Keratinocyte (primary cell): Measurements from ENCODE around the gene KNOP1. TPM values are rescaled to one million over a fixed set of nuclear protein-coding genes. Genes with fewer than 3 reads are reported as not detected.

ENCODE experiments used
- DNase-seq: peaks from one replicate; pipeline ENCODE4 v3.0.0-alpha.2; 2011; ENCODE audit warnings: low read depth, missing footprints, low spot score
- FAIRE-seq: peaks from 2 replicates; lab custom pipeline; 2011; peaks lifted over from hg19 to GRCh38; lab: Jason Lieb, UNC
- H2AFZ ChIP-seq: 2 replicates; pipeline ENCODE4 v1.6.0; 2012; ENCODE audit warnings: low read length, control low read depth, inconsistent platforms; ENCODE audit not compliant: control insufficient read depth
- H3K27ac ChIP-seq: 2 replicates; pipeline ENCODE4 v1.5.1; 2011; ENCODE audit warnings: low read length; ENCODE audit not compliant: control insufficient read depth, insufficient read depth
- H3K27me3 ChIP-seq: 3 replicates; pipeline ENCODE4 v1.6.0; 2011; ENCODE audit warnings: low read length; ENCODE audit not compliant: control insufficient read depth, insufficient read depth; ENCODE audit errors: extremely low read depth
- H3K36me3 ChIP-seq, 2 experiments: 2 replicates in 1 of 2; 3 replicates in 1 of 2; pipeline ENCODE4 v1.5.1; 2011; ENCODE audit warnings: low read length in 2 of 2, mild to moderate bottlenecking in 1 of 2; ENCODE audit not compliant: control insufficient read depth in 2 of 2, insufficient read depth in 2 of 2; ENCODE audit errors: extremely low read depth in 1 of 2
- H3K4me1 ChIP-seq: 3 replicates; pipeline ENCODE4 v1.5.1; 2011; ENCODE audit warnings: low read length; ENCODE audit not compliant: control insufficient read depth, insufficient read depth; ENCODE audit errors: extremely low read depth
- H3K4me2 ChIP-seq: 3 replicates; pipeline ENCODE4 v1.6.0; 2011; ENCODE audit warnings: low read depth, low read length; ENCODE audit not compliant: control insufficient read depth, insufficient read depth; ENCODE audit errors: extremely low read depth
- H3K4me3 ChIP-seq, 3 experiments: fragments of 200-600 bp in 1 of 3; sonication (generic) in 1 of 3; 2 replicates in 2 of 3; 3 replicates in 1 of 3; pipeline ENCODE4 v1.5.1; 2011 to 2016; ENCODE audit warnings: low read length in 3 of 3, mild to moderate bottlenecking in 3 of 3, control low read depth in 2 of 3, inconsistent platforms in 1 of 3, low read depth in 1 of 3, mixed read lengths in 1 of 3, mixed run types in 1 of 3, moderate library complexity in 1 of 3; ENCODE audit not compliant: control insufficient read depth in 2 of 3, insufficient read depth in 2 of 3; ENCODE audit errors: extremely low read depth in 1 of 3
- H3K79me2 ChIP-seq: 2 replicates; pipeline ENCODE4 v1.6.0; 2012; ENCODE audit warnings: low read length; ENCODE audit not compliant: control insufficient read depth, insufficient read depth
- H3K9ac ChIP-seq: 3 replicates; pipeline ENCODE4 v1.6.0; 2011; ENCODE audit warnings: low read length; ENCODE audit not compliant: control insufficient read depth, insufficient read depth; ENCODE audit errors: extremely low read depth
- H3K9me1 ChIP-seq: 3 replicates; pipeline ENCODE4 v1.6.0; 2011; ENCODE audit warnings: low read length; ENCODE audit not compliant: control insufficient read depth, insufficient read depth; ENCODE audit errors: extremely low read depth
- H3K9me3 ChIP-seq: 2 replicates; pipeline ENCODE4 v1.5.1; 2012; ENCODE audit warnings: low read depth, low read length; ENCODE audit not compliant: control insufficient read depth
- H4K20me1 ChIP-seq: 3 replicates; pipeline ENCODE4 v1.6.0; 2011; ENCODE audit warnings: low read length; ENCODE audit not compliant: control insufficient read depth, insufficient read depth; ENCODE audit errors: extremely low read depth
- CTCF ChIP-seq, 3 experiments: IDR thresholded peaks in 1 of 3; conservative IDR thresholded peaks in 1 of 3; optimal IDR thresholded peaks in 1 of 3; 2 replicates in 2 of 3; 3 replicates in 1 of 3; pipeline versions ENCODE3 to v1.5.1; 2011; ENCODE audit warnings: low read length in 3 of 3, mild to moderate bottlenecking in 3 of 3, moderate library complexity in 2 of 3, control low read depth in 1 of 3, inconsistent platforms in 1 of 3; ENCODE audit not compliant: insufficient read depth in 2 of 3; ENCODE audit errors: extremely low read depth in 1 of 3
- EZH2 ChIP-seq: IDR thresholded peaks from one replicate; pipeline ENCODE4 v1.6.1; 2012; ENCODE audit warnings: inconsistent platforms, mild to moderate bottlenecking, low read length, moderate library complexity
- dilution Hi-C: fragments of 300-500 bp; cut with MboI; formaldehyde crosslinking; loops from one replicate; pipeline ENCODE4 v1.7.0; 2020; ENCODE audit warnings: low sequenced_read_pairs; ENCODE audit not compliant: extremely low pct_ligation_motif_present
- polyA plus RNA-seq, 5 experiments: library from polyadenylated mRNA; depleted of rRNA in 3 of 5; stranded (reverse) in 3 of 5; stranded (forward) in 1 of 5; unstranded in 1 of 5; fragments of >200 nt; gene quantifications; 1 replicate in 1 of 5; 2 replicates in 3 of 5; 3 replicates in 1 of 5; pipeline versions ENCODE4 v1.2.1 to v1.2.3, GENCODE V29; 2011 to 2012; ENCODE audit warnings: missing spikeins in 2 of 5, low read depth in 1 of 5, low replicate concordance in 1 of 5

Gene KNOP1
- polyA plus RNA-seq, 1 donor (not counting 4 experiments of a cell fraction or from before 2014, with no cell fraction given): 19.8 TPM

GRCh38 chr16:19657831-19658230, 60.2 kb downstream of the KNOP1 start:
- Histone ChIP-seq H3K4me1 (no peaks in the 10 kb centered on the region), H3K27me3 (no peaks in the 10 kb centered on the region), H3K79me2 (no peaks in the 10 kb centered on the region), H3K4me2 (no peak overlapping the region), H2AFZ (no peak overlapping the region), H3K9ac (no peak overlapping the region), H3K9me3 (no peaks in the 10 kb centered on the region), H3K9me1 (no peaks in the 10 kb centered on the region), H3K4me3 (no peak overlapping the region), H4K20me1 (no peaks in the 10 kb centered on the region), H3K36me3 (peaks cover 0 to 7% of the 10 kb centered on the region in 2 experiments), H3K27ac (no peak overlapping the region)
- dilution Hi-C loops: no loop called here
- TF ChIP-seq CTCF (optimal IDR thresholded peaks at IDR 0.05 in 1 of 3, IDR thresholded peaks at IDR 0.05 in 1 of 3, conservative IDR thresholded peaks at IDR 0.05 in 1 of 3; ENCODE audit: extremely low read depth in 1 of 3, insufficient read depth in 2 of 3, low read length in 3 of 3) (no peak), EZH2 (no peak)
- FAIRE-seq (no peak), DNase-seq (no peak)

- H3K79me2 ChIP-seq: no peaks in the 10 kb centered on the region
- H3K9ac ChIP-seq: no peak overlapping the region
- H3K27me3 ChIP-seq: no peaks in the 10 kb centered on the region
- H3K9me3 ChIP-seq: no peaks in the 10 kb centered on the region
- no peak overlapping the region for H3K4me2 ChIP-seq
- H3K4me1 ChIP-seq: no peaks in the 10 kb centered on the region
- no peak for FAIRE-seq
- H3K36me3 ChIP-seq: peaks cover 4 to 9% of the 10 kb centered on the region in 2 experiments
- TF ChIP-seq CTCF (optimal IDR thresholded peaks at IDR 0.05 in 1 of 3, IDR thresholded peaks at IDR 0.05 in 1 of 3, conservative IDR thresholded peaks at IDR 0.05 in 1 of 3; ENCODE audit: extremely low read depth in 1 of 3, insufficient read depth in 2 of 3, low read length in 3 of 3): no peak
- TF ChIP-seq EZH2: no peak
- no peaks in the 10 kb centered on the region for H4K20me1 ChIP-seq
- H3K4me3 ChIP-seq: no peak overlapping the region
- dilution Hi-C loops: no loop called here
- no peak for DNase-seq
- H3K27ac ChIP-seq: no peak overlapping the region
- no peak overlapping the region for H2AFZ ChIP-seq
- no peaks in the 10 kb centered on the region for H3K9me1 ChIP-seq
Measured at GRCh38 chr16:19655242-19655777, 62.7 kb downstream of the KNOP1 start.
